A673 (cell line): Measurements from ENCODE around the gene ADAM23. TPM values are rescaled to one million over a fixed set of nuclear protein-coding genes. Genes with fewer than 3 reads are reported as not detected.

ENCODE experiments used
- BruUV-seq: library from RNA; stranded (reverse); fragments of 400-500 nt; replicated peaks from 2 replicates; lab custom pipeline; 2021; lab: Mats Ljungman, UMichigan
- CTCF ChIA-PET: fragments of 300-600 bp; sonication (Branson Sonifier 250); formaldehyde crosslinking; loops from one replicate; lab custom pipeline; 2022; ENCODE audit warnings: antibody characterized with exemption; lab: Charles Lee
- POLR2A ChIA-PET: fragments of 300-600 bp; sonication (Branson Sonifier 250); formaldehyde crosslinking; loops from one replicate; lab custom pipeline; 2022; ENCODE audit warnings: antibody characterized with exemption; ENCODE audit not compliant: low non-redundant PET; lab: Charles Lee
- DNase-seq: peaks from one replicate; pipeline ENCODE4 v3.0.0-alpha.2; 2015; ENCODE audit warnings: low spot score
- H3K27ac ChIP-seq: fragments of 200-600 bp; sonication (generic); 2 replicates; pipeline ENCODE4 v1.5.1; 2016; ENCODE audit warnings: mixed run types, low read depth, mild to moderate bottlenecking, mixed read lengths, antibody characterized with exemption, low read length; ENCODE audit not compliant: poor library complexity, severe bottlenecking
- H3K27me3 ChIP-seq: fragments of 200-600 bp; sonication (generic); replicated peaks from 2 replicates; pipeline ENCODE4 v1.6.1; 2017; ENCODE audit warnings: mixed run types, low read depth, mild to moderate bottlenecking, mixed read lengths, antibody characterized with exemption, low read length; ENCODE audit not compliant: insufficient read depth, poor library complexity
- H3K36me3 ChIP-seq: fragments of 200-600 bp; sonication (generic); 2 replicates; pipeline ENCODE4 v1.6.1; 2016; ENCODE audit warnings: mixed run types, mild to moderate bottlenecking, mixed read lengths, antibody characterized with exemption, low read length; ENCODE audit not compliant: insufficient read depth, poor library complexity, severe bottlenecking
- H3K4me1 ChIP-seq: fragments of 200-600 bp; sonication (generic); 2 replicates; pipeline ENCODE4 v1.6.1; 2017; ENCODE audit warnings: mixed run types, mild to moderate bottlenecking, mixed read lengths, antibody characterized with exemption, low read length; ENCODE audit not compliant: insufficient read depth, poor library complexity, severe bottlenecking
- H3K4me3 ChIP-seq: fragments of 200-600 bp; sonication (generic); 2 replicates; pipeline ENCODE4 v1.5.1; 2016; ENCODE audit warnings: low read depth, mixed run types, mild to moderate bottlenecking, mixed read lengths, low read length; ENCODE audit not compliant: poor library complexity, severe bottlenecking
- H3K9me3 ChIP-seq: fragments of 200-600 bp; sonication (generic); 2 replicates; pipeline ENCODE4 v1.6.1; 2016; ENCODE audit warnings: mixed run types, low read depth, mild to moderate bottlenecking, mixed read lengths, antibody characterized with exemption, low read length; ENCODE audit not compliant: poor library complexity, severe bottlenecking
- EZH2 ChIP-seq: fragments of 200-600 bp; sonication (generic); IDR thresholded peaks from 2 replicates; pipeline ENCODE4 v1.6.1; 2017; ENCODE audit warnings: borderline replicate concordance, low read depth, mild to moderate bottlenecking, mixed read lengths, antibody characterized with exemption, low read length; ENCODE audit not compliant: poor library complexity, severe bottlenecking
- intact Hi-C: fragments of 100-400 bp; cut with micrococcal nuclease; formaldehyde crosslinking; loops from one replicate; pipeline ENCODE4 v1.10.0; 2022; ENCODE audit not compliant: unreplicated experiment
- total RNA-seq: library from RNA; stranded (reverse); gene quantifications from 2 replicates; pipeline ENCODE4 v1.2.3, GENCODE V29; 2021
- TF ChIP-seq, protein P1 (sequence below): fragments of 300-800, 200-600 bp; sonication (generic); conservative IDR thresholded peaks from 2 replicates; pipeline ENCODE4 v1.5.1; 2017; ENCODE audit warnings: low read depth, mild to moderate bottlenecking, antibody characterized with exemption, low read length, moderate library complexity, mixed read lengths

Gene ADAM23
- total RNA-seq, 1 experiment from 2014 or later: 0.21 TPM

DNA sequence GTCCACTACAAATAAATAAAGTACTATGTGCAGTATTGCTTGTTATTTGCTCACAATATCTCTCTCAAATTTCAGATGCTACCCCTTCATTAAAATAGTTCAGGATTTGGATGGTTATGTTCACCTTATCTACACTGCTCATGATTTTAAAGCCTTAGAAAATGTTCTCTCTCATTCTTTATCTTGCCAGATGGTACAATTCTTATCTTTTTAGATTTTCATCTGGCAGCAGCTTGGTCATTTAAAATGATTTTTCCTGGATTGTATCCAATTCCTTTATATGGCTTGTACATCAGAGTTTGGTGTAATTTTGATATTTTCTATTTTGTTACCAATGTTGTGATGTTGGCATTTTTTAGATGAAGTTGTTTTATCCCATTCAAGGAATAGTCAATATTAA, 10.1 kb upstream of the ADAM23 start:
- ChIA-PET POLR2A (no interaction called here), CTCF (no interaction called here)

DNA sequence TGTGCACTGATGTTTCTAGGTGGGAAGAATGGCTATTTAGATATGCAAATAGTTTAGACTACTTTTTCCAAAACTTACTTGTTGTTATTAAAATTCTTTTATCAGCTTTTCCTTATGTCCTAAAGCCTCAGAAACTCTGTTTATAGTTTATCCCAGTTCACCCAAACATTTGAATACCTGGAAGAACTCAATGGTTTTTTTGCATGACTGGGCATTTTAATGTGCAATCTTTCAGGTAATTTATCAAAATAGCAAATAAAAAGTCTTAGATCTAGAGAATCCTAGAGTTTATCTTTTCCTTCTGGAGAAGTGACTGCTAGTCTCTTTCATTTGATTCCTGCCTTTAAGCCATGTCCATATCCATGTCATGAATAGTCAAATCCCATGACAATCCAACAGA, 9.6 kb upstream of the ADAM23 start:
- H3K27me3 ChIP-seq: peaks cover 65% of the 10 kb centered on the region
- H3K9me3 ChIP-seq: no peaks in the 10 kb centered on the region
- no peaks in the 10 kb centered on the region for H3K4me1 ChIP-seq
- H3K4me3 ChIP-seq: no peak overlapping the region
- H3K27ac ChIP-seq: no peak overlapping the region
- BruUV-seq: no TSS peak
- no peaks in the 10 kb centered on the region for H3K36me3 ChIP-seq
- ChIA-PET CTCF (no interaction called here), POLR2A (no interaction called here)
- intact Hi-C loops: no loop called here
- TF ChIP-seq EZH2: no peak
- TF ChIP-seq, protein P1, sequence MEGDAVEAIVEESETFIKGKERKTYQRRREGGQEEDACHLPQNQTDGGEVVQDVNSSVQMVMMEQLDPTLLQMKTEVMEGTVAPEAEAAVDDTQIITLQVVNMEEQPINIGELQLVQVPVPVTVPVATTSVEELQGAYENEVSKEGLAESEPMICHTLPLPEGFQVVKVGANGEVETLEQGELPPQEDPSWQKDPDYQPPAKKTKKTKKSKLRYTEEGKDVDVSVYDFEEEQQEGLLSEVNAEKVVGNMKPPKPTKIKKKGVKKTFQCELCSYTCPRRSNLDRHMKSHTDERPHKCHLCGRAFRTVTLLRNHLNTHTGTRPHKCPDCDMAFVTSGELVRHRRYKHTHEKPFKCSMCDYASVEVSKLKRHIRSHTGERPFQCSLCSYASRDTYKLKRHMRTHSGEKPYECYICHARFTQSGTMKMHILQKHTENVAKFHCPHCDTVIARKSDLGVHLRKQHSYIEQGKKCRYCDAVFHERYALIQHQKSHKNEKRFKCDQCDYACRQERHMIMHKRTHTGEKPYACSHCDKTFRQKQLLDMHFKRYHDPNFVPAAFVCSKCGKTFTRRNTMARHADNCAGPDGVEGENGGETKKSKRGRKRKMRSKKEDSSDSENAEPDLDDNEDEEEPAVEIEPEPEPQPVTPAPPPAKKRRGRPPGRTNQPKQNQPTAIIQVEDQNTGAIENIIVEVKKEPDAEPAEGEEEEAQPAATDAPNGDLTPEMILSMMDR: no peak
- no peak for DNase-seq

More for the DNA sequence above, 10.1 kb upstream of the ADAM23 start:
- no peak for TF ChIP-seq EZH2
- TF ChIP-seq, protein P1: no peak
- peaks cover 67% of the 10 kb centered on the region for H3K27me3 ChIP-seq
- no peak for DNase-seq
- H3K9me3 ChIP-seq: no peaks in the 10 kb centered on the region
- no TSS peak for BruUV-seq
- no peak overlapping the region for H3K27ac ChIP-seq
- no peaks in the 10 kb centered on the region for H3K36me3 ChIP-seq
- H3K4me1 ChIP-seq: no peaks in the 10 kb centered on the region
- H3K4me3 ChIP-seq: no peak overlapping the region
- intact Hi-C loops: no loop called here

DNA sequence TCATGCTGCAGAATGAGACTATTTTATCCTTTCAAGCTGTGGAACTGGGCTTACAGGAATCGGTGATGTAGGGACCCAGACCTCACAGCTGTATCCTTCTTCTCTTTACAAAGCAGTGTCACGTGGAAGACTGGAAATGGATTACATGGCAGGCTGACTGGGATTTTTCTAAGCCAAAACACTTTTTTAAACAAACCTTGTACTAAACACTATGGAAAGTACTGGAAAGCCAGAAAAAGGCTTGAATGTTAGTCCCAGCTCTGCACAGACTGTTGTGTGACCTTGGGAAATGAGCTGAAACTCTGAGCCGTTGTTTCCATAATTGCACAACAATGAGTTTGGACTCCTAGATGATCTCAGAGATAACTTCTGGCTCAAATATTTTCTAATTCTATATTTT, 7.6 kb upstream of the ADAM23 start:
- no peaks in the 10 kb centered on the region for H3K4me1 ChIP-seq
- DNase-seq: no peak
- H3K4me3 ChIP-seq: no peak overlapping the region
- no peaks in the 10 kb centered on the region for H3K9me3 ChIP-seq
- intact Hi-C loops: no loop called here
- H3K27ac ChIP-seq: no peak overlapping the region
- POLR2A ChIA-PET: interaction anchor here (0.6 kb wide), 1 partner anchor 363 kb away, joined by 4 read pairs; no protein-coding TSS in a partner anchor
- no peaks in the 10 kb centered on the region for H3K36me3 ChIP-seq
- peaks cover 64% of the 10 kb centered on the region for H3K27me3 ChIP-seq
- CTCF ChIA-PET: no interaction called here
- TF ChIP-seq, protein P1: no peak
- no peak for TF ChIP-seq EZH2
- no TSS peak for BruUV-seq
